ENCODE results near the gene ZNF581. TPM values are rescaled to one million over a fixed set of nuclear protein-coding genes. Genes with fewer than 3 reads are reported as not detected.

The ZNF581 gene
- total RNA-seq, 1 experiment from 2014 or later: 10.6 TPM

DNA sequence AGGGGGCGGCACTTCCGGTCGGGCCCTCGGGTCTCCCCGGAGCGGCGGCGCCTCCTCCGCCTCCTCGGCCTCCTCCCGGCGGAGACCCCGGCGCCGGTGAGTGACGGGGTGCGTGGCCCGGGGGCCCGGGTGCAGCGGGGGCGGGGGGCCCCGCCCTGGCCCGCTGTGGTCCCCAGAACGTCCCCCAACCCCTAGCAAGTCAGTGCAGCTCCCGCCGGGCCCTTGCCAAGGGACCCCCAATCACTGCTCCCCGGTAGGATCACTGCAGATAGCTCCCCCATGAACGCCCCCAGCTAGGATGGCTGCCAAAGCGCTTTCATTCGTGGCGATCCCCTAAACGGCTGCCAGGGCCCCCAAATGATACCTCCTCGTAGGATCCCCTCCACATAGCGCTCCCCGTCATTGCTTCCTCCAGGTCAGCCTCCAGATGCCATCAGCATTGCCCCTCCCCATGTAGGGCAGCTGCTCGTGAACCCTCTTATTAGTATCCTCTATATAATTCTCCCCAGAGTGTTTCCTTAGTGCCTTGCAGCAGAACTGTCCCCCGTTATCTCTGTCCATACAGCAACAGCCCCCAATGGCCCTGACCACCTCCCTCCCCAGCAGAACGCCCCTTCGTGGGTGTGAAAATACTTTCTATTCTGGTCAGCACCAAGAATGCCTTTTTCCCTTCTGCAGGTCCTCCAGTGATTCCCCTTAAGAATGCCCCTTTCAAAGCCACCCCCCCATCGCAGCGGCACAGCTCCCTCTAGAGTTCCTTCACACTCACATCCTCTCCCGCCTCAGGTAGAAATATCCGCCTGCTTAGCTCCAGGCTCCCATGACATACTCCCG lies 37.6 kb upstream of the ZNF581 start, which contains the start of gene ZNF865:
ZNF865 (plus strand) TSS at position 11 of the 834 bp plus-strand sequence. CDS start 7,972 bp downstream, outside the sequence.
- DNase-seq (ENCODE audit: low read depth, low spot score): peak; percentile 82
- in situ Hi-C loops (cut with HindIII; ENCODE audit: low pct_unique_long_range_greater_than_20kb, low sequenced_read_pairs): no loop called here

DNA sequence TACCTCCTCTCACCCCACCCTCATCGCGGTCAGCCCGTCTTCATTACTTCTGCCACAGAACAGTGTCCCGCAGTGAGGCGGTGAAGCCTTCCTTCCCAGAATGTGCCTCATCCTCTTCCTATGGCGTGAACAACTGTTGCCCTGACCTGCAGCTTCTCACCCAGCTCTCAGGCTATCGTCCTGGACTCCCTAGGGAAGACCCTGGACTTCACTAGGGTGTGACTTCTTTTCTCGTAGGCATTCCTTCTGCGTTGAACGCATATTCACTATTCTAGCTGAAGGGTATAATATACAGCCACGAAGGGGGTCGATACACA lies 37.0 kb upstream of the ZNF581 start:
- DNase-seq (ENCODE audit: low read depth, low spot score): no peak
- in situ Hi-C loops (cut with HindIII; ENCODE audit: low pct_unique_long_range_greater_than_20kb, low sequenced_read_pairs): no loop called here

DNA sequence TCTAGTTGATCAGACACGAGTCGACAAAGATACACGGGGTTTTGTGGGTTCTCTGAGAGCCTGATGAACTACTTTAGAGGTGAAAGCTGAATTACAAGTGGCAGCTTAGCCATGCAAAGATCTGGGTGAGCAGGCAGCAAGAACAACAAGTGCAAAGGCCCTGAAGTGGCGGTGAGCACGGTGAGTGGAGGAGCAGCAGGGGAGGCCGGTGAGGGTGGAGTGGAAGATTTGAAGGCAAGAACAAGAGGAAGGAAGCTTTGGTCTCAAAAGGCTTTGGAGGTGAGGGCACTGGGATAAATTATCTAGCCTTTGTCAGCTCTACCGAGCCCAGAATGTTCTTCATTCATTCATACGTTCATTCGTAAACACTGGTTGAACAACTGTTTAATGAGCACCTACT lies 36.6 kb upstream of the ZNF581 start:
- DNase-seq (ENCODE audit: low read depth, low spot score): no peak
- in situ Hi-C loops (cut with HindIII; ENCODE audit: low pct_unique_long_range_greater_than_20kb, low sequenced_read_pairs): no loop called here

DNA sequence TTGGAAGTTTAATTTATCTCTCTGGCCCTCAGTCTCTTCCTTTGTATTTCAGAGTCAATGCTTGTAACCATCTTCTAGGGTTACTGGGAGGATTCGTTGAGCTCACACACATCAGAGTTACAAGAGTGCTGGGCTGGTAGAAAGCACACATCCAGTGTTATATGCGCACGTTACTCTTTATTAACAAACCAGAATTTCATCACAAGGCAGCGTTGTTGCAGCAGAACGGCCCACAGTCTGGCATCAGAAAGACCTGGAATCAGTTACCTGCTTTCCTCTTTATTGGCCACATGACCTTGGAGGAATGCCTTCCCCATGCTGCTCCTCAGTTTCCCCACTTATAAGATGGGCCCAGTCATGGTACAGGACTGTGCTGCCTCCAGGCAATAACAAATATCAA lies 34.1 kb upstream of the ZNF581 start:
- DNase-seq (ENCODE audit: low read depth, low spot score): no peak
- in situ Hi-C loops (cut with HindIII; ENCODE audit: low pct_unique_long_range_greater_than_20kb, low sequenced_read_pairs): no loop called here

GRCh38 chr19:55611300-55611982 lies 32.0 kb upstream of the ZNF581 start:
- in situ Hi-C loops (cut with HindIII; ENCODE audit: low pct_unique_long_range_greater_than_20kb, low sequenced_read_pairs): no loop called here
- no peak for DNase-seq (ENCODE audit: low read depth, low spot score)

DNA sequence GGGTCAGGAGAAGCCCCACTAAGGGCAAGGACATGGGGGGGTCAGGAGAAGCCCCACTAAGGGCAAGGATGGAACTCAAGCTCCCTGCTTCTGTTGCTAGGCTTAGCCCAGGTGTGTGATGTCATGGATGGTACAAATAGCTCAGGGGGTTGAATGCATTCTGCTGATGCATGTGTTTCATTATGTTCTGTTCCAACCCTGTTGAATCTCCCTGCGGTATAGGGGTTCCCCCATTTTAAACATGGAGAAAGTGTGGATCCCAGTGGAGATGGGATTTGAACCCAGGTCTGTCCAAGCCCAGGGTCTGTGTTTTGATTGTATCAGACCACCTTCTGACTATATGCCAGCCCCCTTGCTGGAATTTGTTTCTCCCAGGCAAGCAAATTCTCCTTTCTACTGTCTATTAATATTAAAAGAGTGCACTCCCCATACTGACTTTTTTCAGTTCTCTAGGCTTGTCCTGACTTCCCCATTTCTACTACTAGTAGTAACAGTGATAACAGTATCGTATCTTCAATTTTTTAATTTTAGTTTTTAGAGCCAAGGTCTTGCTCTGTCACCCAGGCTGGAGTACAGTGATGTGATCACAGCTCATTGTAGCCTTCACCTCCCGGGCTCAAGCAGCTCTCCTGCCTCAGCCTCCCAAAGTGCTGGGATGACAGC lies 31.3 kb upstream of the ZNF581 start:
- in situ Hi-C loops (cut with HindIII; ENCODE audit: low pct_unique_long_range_greater_than_20kb, low sequenced_read_pairs): no loop called here
- DNase-seq (ENCODE audit: low read depth, low spot score): no peak

DNA sequence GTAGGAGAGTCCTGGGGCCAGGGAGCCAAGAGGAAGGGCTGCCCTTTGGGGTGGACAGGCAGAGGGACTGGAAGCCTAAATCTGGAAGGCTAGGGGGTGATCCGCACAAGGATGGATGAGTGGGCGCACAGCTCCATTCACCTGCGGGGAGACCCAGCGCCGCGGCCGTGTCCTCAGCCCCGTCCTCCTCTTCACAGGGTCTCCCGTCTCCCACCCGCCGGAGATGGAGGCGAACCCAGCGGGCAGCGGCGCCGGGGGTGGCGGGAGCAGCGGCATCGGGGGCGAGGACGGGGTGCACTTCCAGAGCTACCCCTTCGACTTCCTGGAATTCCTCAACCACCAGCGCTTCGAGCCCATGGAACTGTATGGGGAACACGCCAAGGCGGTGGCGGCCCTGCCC lies 30.1 kb upstream of the ZNF581 start:
- in situ Hi-C loops (cut with HindIII; ENCODE audit: low pct_unique_long_range_greater_than_20kb, low sequenced_read_pairs): no loop called here
- no peak for DNase-seq (ENCODE audit: low read depth, low spot score)

DNA sequence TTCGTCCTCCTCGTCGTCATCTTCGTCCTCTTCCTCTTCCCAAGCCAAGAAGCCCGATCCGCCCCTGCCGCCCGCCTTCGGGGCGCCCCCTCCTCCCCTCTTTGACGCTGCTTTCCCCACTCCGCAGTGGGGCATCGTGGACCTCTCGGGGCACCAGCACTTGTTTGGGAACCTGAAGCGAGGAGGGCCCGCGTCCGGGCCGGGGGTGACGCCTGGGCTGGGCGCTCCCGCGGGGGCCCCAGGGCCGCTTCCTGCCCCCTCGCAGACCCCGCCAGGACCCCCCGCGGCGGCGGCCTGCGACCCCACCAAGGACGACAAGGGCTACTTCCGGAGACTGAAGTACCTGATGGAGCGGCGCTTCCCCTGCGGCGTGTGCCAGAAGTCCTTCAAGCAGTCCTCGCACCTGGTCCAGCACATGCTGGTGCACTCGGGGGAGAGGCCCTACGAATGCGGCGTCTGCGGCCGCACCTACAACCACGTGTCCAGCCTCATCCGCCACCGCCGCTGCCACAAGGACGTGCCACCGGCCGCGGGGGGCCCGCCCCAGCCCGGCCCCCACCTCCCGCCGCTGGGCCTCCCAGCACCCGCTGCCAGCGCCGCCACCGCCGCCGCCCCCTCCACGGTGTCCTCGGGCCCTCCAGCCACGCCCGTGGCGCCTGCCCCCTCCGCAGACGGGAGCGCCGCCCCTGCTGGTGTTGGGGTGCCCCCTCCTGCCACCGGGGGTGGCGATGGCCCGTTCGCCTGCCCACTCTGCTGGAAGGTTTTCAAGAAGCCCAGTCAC lies 29.3 kb upstream of the ZNF581 start:
- in situ Hi-C loops (cut with HindIII; ENCODE audit: low pct_unique_long_range_greater_than_20kb, low sequenced_read_pairs): no loop called here
- DNase-seq (ENCODE audit: low read depth, low spot score): no peak

GRCh38 chr19:55614711-55615542 lies 28.5 kb upstream of the ZNF581 start:
- no peak for DNase-seq (ENCODE audit: low read depth, low spot score)
- in situ Hi-C loops (cut with HindIII; ENCODE audit: low pct_unique_long_range_greater_than_20kb, low sequenced_read_pairs): no loop called here

- in situ Hi-C loops (cut with HindIII; ENCODE audit: low pct_unique_long_range_greater_than_20kb, low sequenced_read_pairs): no loop called here
- DNase-seq (ENCODE audit: low read depth, low spot score): no peak
Measured at GRCh38 chr19:55615543-55616394, 27.7 kb upstream of the ZNF581 start.

- in situ Hi-C loops (cut with HindIII; ENCODE audit: low pct_unique_long_range_greater_than_20kb, low sequenced_read_pairs): no loop called here
- no peak for DNase-seq (ENCODE audit: low read depth, low spot score)
Measured at GRCh38 chr19:55616395-55616875, 27.0 kb upstream of the ZNF581 start.

- DNase-seq (ENCODE audit: low read depth, low spot score): no peak
- in situ Hi-C loops (cut with HindIII; ENCODE audit: low pct_unique_long_range_greater_than_20kb, low sequenced_read_pairs): no loop called here
Measured at GRCh38 chr19:55617426-55617825, 26.0 kb upstream of the ZNF581 start.

DNA sequence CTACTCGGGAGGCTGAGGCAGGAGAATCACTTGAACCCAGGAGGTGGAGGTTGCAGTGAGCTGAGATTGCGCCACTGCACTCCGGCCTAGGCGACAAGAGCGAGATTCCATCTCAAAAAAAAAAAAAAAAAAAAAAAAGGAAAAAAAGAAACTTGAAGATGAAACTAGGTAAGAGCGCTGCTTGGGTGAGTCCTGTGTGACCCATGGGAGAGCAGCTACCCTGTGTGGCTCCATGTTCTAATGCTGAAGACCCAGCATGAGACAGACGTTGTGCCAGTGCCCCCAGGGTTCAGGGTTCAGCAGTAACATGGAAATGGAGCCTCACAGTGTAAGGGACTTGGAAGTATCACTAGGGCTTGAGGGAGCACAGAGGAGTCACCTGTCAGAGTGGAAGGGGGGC lies 25.0 kb upstream of the ZNF581 start:
- no peak for DNase-seq (ENCODE audit: low read depth, low spot score)
- in situ Hi-C loops (cut with HindIII; ENCODE audit: low pct_unique_long_range_greater_than_20kb, low sequenced_read_pairs): no loop called here

- in situ Hi-C loops (cut with HindIII; ENCODE audit: low pct_unique_long_range_greater_than_20kb, low sequenced_read_pairs): no loop called here
- DNase-seq (ENCODE audit: low read depth, low spot score): no peak
Measured at GRCh38 chr19:55619286-55619685, 24.2 kb upstream of the ZNF581 start.

DNA sequence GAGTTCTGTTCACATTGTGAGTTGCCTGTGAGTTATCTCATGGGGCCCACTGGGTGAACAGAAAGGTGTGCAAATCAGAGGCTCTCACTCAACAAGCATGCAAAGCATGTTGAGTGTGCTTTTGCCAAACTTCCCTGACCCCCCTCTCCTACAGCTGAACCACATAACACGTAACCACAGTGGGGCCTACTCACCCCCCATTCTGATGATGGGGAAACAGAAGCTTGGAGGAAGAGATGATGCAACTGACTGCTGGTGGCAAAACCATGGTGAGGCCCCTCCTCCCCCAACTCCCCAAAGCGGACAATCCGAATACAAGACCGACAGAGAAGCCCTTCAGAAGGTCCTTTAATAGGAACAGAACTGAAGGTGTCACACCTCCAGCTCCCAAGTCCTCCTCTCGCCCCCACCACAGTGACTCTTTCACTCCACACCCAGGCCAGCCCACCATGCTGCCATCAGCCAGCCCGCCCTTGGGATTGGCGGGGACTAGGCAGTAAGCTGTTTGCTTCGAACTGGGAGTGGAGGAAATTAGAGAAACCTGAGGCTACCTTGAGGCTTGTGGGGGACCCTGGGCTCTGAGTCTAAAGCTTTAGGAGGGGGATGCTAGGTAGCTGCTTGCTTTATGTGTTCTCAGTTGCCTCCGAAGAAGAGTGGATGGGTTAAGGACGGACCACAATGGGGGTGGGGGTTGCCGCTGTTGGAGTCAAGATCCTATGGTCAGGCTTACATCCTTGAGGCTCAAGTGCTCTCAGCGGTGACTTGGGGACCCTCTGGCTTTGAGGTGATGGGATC lies 22.8 kb upstream of the ZNF581 start:
- no peak for DNase-seq (ENCODE audit: low read depth, low spot score)
- in situ Hi-C loops (cut with HindIII; ENCODE audit: low pct_unique_long_range_greater_than_20kb, low sequenced_read_pairs): no loop called here
